22Rv1 (cell line): Measurements from ENCODE around the gene EHD4.

Experiments used
- H3K27ac ChIP-seq: fragments of 450-650 bp; 2 replicates; pipeline ENCODE4 v1.5.1; 2017
- CTCF ChIP-seq: fragments of 450-650 bp; IDR thresholded peaks from 2 replicates; pipeline ENCODE4 v1.5.1; 2017; ENCODE audit warnings: mild to moderate bottlenecking
- ZFX ChIP-seq: fragments of 450-650 bp; IDR thresholded peaks from 2 replicates; pipeline ENCODE4 v1.6.1; 2017; ENCODE audit warnings: antibody characterized with exemption, borderline replicate concordance

The EHD4 gene

GRCh38 chr15:41961001-41961518, 11.3 kb downstream of the EHD4 start:
- TF ChIP-seq ZFX (no peak), CTCF (no peak)
- peak overlapping the region; percentile 38 for H3K27ac ChIP-seq

GRCh38 chr15:41958002-41958420, 14.3 kb downstream of the EHD4 start:
- no peak overlapping the region for H3K27ac ChIP-seq
- no peak for TF ChIP-seq CTCF
- TF ChIP-seq ZFX = no peak

GRCh38 chr15:41957021-41957897, 15.1 kb downstream of the EHD4 start:
- no peak overlapping the region for H3K27ac ChIP-seq
- TF ChIP-seq CTCF (no peak), ZFX (no peak)

DNA sequence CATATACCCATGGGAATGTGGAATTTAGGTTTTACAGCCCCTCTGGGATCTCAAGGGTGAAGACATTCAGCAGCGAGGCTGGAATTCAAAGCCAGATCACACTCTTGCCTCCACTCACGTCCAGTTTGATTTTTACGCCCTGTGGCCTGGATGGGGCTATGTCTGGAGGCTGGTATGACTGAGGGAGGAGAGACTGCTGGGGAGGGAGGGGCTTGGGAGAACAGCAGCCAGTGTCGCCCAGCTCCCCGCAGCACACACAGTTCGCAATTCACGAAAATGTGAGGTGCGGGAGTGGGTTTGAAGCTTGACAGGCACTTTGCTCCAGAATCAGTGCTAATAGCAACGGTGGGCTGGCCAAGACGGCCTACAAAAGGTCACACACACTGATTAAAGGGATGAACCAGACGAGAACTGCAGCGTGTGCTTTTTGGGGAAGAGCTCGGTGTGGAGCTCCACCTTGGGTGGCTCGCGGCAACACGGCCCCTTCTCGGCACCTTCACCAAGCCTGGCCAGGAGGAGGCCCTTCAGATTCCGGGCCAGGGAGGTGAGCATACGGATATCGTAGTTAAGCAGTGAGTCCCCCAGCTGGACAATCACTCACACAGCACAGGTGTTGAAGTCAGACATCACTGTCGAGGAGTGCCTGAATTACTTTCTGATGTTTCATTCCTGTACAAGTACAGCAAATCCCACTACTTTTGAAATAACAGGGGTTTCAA, 16.4 kb downstream of the EHD4 start:
- H3K27ac ChIP-seq = no peak overlapping the region
- no peak for TF ChIP-seq CTCF
- TF ChIP-seq ZFX = no peak

GRCh38 chr15:41955100-41955499, 17.3 kb downstream of the EHD4 start:
- no peak overlapping the region for H3K27ac ChIP-seq
- TF ChIP-seq CTCF (no peak), ZFX (no peak)

- no peak for TF ChIP-seq ZFX
- no peak for TF ChIP-seq CTCF
- no peak overlapping the region for H3K27ac ChIP-seq
These were observed 18.3 kb downstream of the EHD4 start for GRCh38 chr15:41954036-41954435.

- no peak overlapping the region for H3K27ac ChIP-seq
These were observed 20.3 kb downstream of the EHD4 start for GRCh38 chr15:41952013-41952563.

More at GRCh38 chr15:41952013-41952563, 20.3 kb downstream of the EHD4 start:
- TF ChIP-seq CTCF = no peak
- no peak for TF ChIP-seq ZFX
